Caki2 (cell line): ENCODE data around the gene TCF3. TPM values are rescaled to one million over a fixed set of nuclear protein-coding genes. Genes with fewer than 3 reads are reported as not detected.

Experiments used
- DNase-seq: peaks from one replicate; pipeline ENCODE4 v3.0.0-alpha.2; 2015; ENCODE audit warnings: low read depth
- in situ Hi-C: cut with HindIII; loops from 2 replicates; pipeline ENCODE4 v1.10.0; 2016; ENCODE audit warnings: low sequenced_read_pairs, low pct_unique_long_range_greater_than_20kb, mixed read lengths
- total RNA-seq: library from RNA; depleted of rRNA; stranded (reverse); fragments of >200 nt; shearing (Covaris generic); gene quantifications from 2 replicates; pipeline ENCODE4 v1.2.3, GENCODE V29; 2014; ENCODE audit warnings: low replicate concordance; rRNA removed

The TCF3 gene
- total RNA-seq, 1 experiment from 2014 or later, result 65.0 TPM

DNA sequence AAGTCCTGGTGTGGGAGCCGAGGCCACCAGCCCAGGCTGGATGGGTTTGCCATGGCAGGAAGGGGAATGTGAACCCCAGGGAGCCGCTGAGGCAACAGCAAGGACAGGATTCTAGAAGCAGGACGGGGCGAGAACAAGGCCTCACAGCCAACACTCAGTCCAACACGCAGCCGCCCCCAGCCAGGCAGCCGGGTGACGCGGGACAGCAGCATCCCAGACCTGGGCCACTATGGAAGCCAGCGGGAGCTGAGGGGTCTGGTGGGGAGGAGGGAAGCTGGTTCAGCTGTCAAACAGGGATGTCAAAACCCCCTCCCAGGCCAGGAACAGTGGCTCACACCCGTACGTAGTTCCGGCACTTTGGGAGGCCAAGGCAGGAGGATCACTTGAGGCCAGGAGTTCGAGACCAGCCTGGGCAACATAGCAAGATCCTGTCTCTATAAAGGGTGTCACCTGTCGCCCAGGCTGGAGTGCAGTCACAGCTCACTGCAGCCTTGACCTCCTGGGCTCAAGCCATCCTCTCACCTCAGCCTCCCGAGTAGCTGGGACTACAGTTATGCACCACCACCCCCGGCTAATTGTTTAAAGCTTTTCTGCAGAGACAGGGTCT is 91.1 kb downstream of the TCF3 start:
- DNase-seq, result no peak
- in situ Hi-C loops, result no loop called here

DNA sequence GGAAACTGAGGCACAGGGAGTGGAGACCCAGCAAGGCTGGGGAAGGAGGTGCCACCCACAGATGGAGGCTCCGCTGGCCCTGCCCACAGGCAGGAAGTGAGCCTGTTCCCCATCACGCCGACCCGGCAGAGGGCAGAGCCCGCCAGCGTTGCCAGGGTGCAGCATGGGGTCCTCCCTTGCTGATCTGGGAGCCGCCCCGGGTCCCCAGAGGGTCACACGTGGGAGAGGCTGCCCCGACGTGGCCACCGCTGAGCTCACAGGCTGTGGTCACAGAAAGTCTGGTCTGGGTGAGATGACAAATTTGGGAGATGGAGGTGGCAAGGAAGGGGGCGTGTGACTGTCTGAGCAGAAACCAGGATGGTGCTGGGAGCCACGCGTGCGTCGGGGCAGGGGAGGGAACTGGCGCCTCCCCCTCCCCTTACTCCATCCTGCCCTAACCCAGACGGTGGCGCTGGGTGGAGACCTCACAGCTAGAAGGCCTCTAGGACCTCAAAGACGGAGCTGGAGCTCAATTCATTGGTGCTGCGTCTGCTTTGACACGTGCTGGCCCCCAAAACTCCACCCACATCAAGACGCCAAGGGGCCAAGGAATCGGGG is 92.0 kb downstream of the TCF3 start:
- in situ Hi-C loops, result no loop called here
- DNase-seq, result no peak

Other genes starting within 250 kb of the TCF3 start
- 80.1 and 97.4 TPM in 2 replicates for gene DAZAP1, start 245.0 kb downstream of the TCF3 start, total RNA-seq
- gene RPS15, start 214.2 kb downstream of the TCF3 start, total RNA-seq, result 347 and 450 TPM in 2 replicates
- not detected in 2 replicates for gene APC2, start 202.5 kb downstream of the TCF3 start, total RNA-seq
- 28.0 and 29.1 TPM in 2 replicates for gene C19orf25, start 173.4 kb downstream of the TCF3 start, total RNA-seq
- gene PCSK4, start 162.3 kb downstream of the TCF3 start, total RNA-seq, result 2.1 and 3.0 TPM in 2 replicates
- gene REEP6, start 161.4 kb downstream of the TCF3 start, total RNA-seq, result 4.1 and 7.4 TPM in 2 replicates
- not detected in 2 replicates for gene ADAMTSL5, start 139.6 kb downstream of the TCF3 start, total RNA-seq
- not detected in 2 replicates for gene PLK5, start 128.5 kb downstream of the TCF3 start, total RNA-seq
- gene MEX3D, start 84.3 kb downstream of the TCF3 start, total RNA-seq, result 60.3 and 67.4 TPM in 2 replicates
- gene MBD3, start 59.8 kb downstream of the TCF3 start, total RNA-seq, result 65.2 and 100 TPM in 2 replicates
- 97.2 and 105 TPM in 2 replicates for gene UQCR11, start 47.2 kb downstream of the TCF3 start, total RNA-seq
- gene ONECUT3, start 100.9 kb upstream of the TCF3 start, total RNA-seq, result not detected in 2 replicates
- gene ATP8B3, start 159.7 kb upstream of the TCF3 start, total RNA-seq, result 5.3 and 11.9 TPM in 2 replicates
- 10.5 and 14.4 TPM in 2 replicates for gene REXO1, start 195.9 kb upstream of the TCF3 start, total RNA-seq
- gene KLF16, start 211.0 kb upstream of the TCF3 start, total RNA-seq, result 9.6 and 15.9 TPM in 2 replicates
- gene ABHD17A, start 232.9 kb upstream of the TCF3 start, total RNA-seq, result 51.1 and 58.3 TPM in 2 replicates